ENCODE measurements around the gene TBC1D32. TPM values are rescaled to one million over a fixed set of nuclear protein-coding genes. Genes with fewer than 3 reads are reported as not detected.

Gene TBC1D32
- total RNA-seq, 1 experiment from 2014 or later, result 9.0 TPM

DNA sequence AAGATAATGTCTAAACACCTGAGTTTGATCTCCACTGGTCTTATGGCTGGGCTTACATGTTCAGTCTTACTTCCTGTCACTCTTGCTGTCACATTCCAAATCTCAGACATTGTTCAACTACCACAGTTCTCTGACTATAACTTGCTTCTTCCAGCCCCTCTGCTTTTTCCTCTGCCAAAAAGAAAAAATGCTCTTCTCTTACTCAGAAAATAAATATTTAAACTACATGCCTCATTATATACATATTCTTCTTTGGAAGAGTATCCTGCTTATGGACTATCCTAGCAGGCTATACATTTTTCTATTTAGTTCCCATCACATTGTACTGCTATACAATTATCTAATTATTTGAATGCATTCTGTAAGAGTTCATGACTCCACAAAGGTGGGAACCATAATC is 175.4 kb downstream of the TBC1D32 start:
- Mint-ChIP-seq H3K4me1 (peaks cover 12 to 15% of the 10 kb centered on the region in 2 experiments), H3K27me3 (ENCODE audit: low read depth) (no peaks in the 10 kb centered on the region), H3K27ac (no peak overlapping the region), H3K36me3 (ENCODE audit: insufficient read depth in 1 of 3, low read depth in 3 of 3) (peaks cover 7 to 49% (median 16%) of the 10 kb centered on the region in 3 experiments), H3K4me3 (no peak overlapping the region), H3K9me3 (peaks cover 3 to 6% of the 10 kb centered on the region in 2 experiments; a peak in 3 of 5 replicates)
- Histone ChIP-seq H2BK15ac (ENCODE audit: low read depth, low read length) (no peak overlapping the region), H4K91ac (ENCODE audit: insufficient read length, low read depth, low read length) (no peak overlapping the region), H3K79me1 (ENCODE audit: insufficient read depth, low read depth, low read length, poor library complexity, severe bottlenecking) (no peaks in the 10 kb centered on the region), H3K23me2 (ENCODE audit: insufficient read length, low read depth, low read length, poor library complexity, severe bottlenecking) (no peaks in the 10 kb centered on the region), H2BK12ac (ENCODE audit: insufficient read length, low read depth, low read length) (no peak overlapping the region), H3K56ac (ENCODE audit: insufficient read length, low read depth, low read length) (no peak overlapping the region), H3K27ac (ENCODE audit: insufficient read length, low read depth, low read length) (no peak overlapping the region), H4K20me1 (ENCODE audit: control insufficient read depth, insufficient read depth, insufficient read length) (no peaks in the 10 kb centered on the region), H4K5ac (ENCODE audit: insufficient read length, low read depth, low read length) (no peak overlapping the region), H3K27me3 (ENCODE audit: insufficient read depth, low read length) (no peaks in the 10 kb centered on the region), H2AFZ (ENCODE audit: low read length) (no peak overlapping the region), H3T11ph (ENCODE audit: low read length) (no peak overlapping the region), H3K4ac (ENCODE audit: low read depth, low read length) (no peak overlapping the region), H3K18ac (ENCODE audit: insufficient read length, low read depth, low read length) (no peak overlapping the region), H3K9me3 (ENCODE audit: control insufficient read depth, low read depth, low read length) (no peaks in the 10 kb centered on the region), H4K8ac (replicated peaks; ENCODE audit: insufficient read length, low read depth, low read length) (no peak overlapping the region), H3K9ac (ENCODE audit: extremely low read depth, insufficient read length, low read length) (no peak overlapping the region), H2BK120ac (ENCODE audit: low read depth, low read length, poor library complexity, severe bottlenecking) (no peak overlapping the region), H2BK5ac (ENCODE audit: insufficient read length, low read length) (no peak overlapping the region), H2BK20ac (ENCODE audit: low read depth, low read length, poor library complexity, severe bottlenecking) (no peak overlapping the region), H3K23ac (ENCODE audit: insufficient read length, low read depth, low read length) (no peak overlapping the region), H3K14ac (ENCODE audit: insufficient read depth, low read length) (no peak overlapping the region), H3K79me2 (ENCODE audit: insufficient read depth, low read length) (no peaks in the 10 kb centered on the region), H2AK5ac (ENCODE audit: insufficient read length, low read length) (no peak overlapping the region), H3K4me1 (ENCODE audit: insufficient read depth, low read length) (no peaks in the 10 kb centered on the region), H3K4me2 (ENCODE audit: insufficient read depth, insufficient read length, low read length) (no peak overlapping the region)
- DNase-seq, result no peak
- TF ChIP-seq, protein P1, sequence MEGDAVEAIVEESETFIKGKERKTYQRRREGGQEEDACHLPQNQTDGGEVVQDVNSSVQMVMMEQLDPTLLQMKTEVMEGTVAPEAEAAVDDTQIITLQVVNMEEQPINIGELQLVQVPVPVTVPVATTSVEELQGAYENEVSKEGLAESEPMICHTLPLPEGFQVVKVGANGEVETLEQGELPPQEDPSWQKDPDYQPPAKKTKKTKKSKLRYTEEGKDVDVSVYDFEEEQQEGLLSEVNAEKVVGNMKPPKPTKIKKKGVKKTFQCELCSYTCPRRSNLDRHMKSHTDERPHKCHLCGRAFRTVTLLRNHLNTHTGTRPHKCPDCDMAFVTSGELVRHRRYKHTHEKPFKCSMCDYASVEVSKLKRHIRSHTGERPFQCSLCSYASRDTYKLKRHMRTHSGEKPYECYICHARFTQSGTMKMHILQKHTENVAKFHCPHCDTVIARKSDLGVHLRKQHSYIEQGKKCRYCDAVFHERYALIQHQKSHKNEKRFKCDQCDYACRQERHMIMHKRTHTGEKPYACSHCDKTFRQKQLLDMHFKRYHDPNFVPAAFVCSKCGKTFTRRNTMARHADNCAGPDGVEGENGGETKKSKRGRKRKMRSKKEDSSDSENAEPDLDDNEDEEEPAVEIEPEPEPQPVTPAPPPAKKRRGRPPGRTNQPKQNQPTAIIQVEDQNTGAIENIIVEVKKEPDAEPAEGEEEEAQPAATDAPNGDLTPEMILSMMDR (conservative IDR thresholded peaks at IDR 0.05), result no peak
